ENCODE data around the gene PRSS27. TPM values are rescaled to one million over a fixed set of nuclear protein-coding genes. Genes with fewer than 3 reads are reported as not detected.

The PRSS27 gene
- total RNA-seq, 1 donor from 2014 or later = 0.30 TPM

- intact Hi-C loops (cut with DNase I) = no loop called here
- DNase-seq = no peak
- ATAC-seq (ENCODE audit: poor library complexity) = no peak
Observed at GRCh38 chr16:2713985-2714774, 5.8 kb downstream of the PRSS27 start.

GRCh38 chr16:2713523-2713922 lies 6.5 kb downstream of the PRSS27 start:
- ATAC-seq (ENCODE audit: poor library complexity) (no peak), DNase-seq (no peak)
- intact Hi-C loops (cut with DNase I) = no loop called here

GRCh38 chr16:2712546-2712945 lies 7.5 kb downstream of the PRSS27 start:
- ATAC-seq (ENCODE audit: poor library complexity) (no peak), DNase-seq (no peak)
- intact Hi-C loops (cut with DNase I) = no loop called here

GRCh38 chr16:2712063-2712441 lies 8.0 kb downstream of the PRSS27 start:
- intact Hi-C loops (cut with DNase I) = no loop called here

GRCh38 chr16:2711370-2712062 lies 8.5 kb downstream of the PRSS27 start:
- intact Hi-C loops (cut with DNase I) = no loop called here
- no peak for ATAC-seq (ENCODE audit: poor library complexity)
- DNase-seq = no peak

More at GRCh38 chr16:2712063-2712441, 8.0 kb downstream of the PRSS27 start:
- DNase-seq (no peak), ATAC-seq (ENCODE audit: poor library complexity) (no peak)

GRCh38 chr16:2710711-2711231 lies 9.3 kb downstream of the PRSS27 start:
- ATAC-seq (ENCODE audit: poor library complexity) = no peak
- no peak for DNase-seq
- intact Hi-C loops (cut with DNase I) = no loop called here

- intact Hi-C loops (cut with DNase I) = no loop called here
- DNase-seq = no peak
- ATAC-seq (ENCODE audit: poor library complexity) = no peak
Observed at GRCh38 chr16:2710021-2710710, 9.9 kb downstream of the PRSS27 start.

GRCh38 chr16:2709588-2709984 lies 10.4 kb downstream of the PRSS27 start:
- intact Hi-C loops (cut with DNase I) = no loop called here
- ATAC-seq (ENCODE audit: poor library complexity) = no peak
- DNase-seq = no peak

- DNase-seq (no peak), ATAC-seq (ENCODE audit: poor library complexity) (no peak)
- intact Hi-C loops (cut with DNase I) = no loop called here
Observed at GRCh38 chr16:2708955-2709587, 11.0 kb downstream of the PRSS27 start.

- ATAC-seq (ENCODE audit: poor library complexity) (no peak), DNase-seq (no peak)
- intact Hi-C loops (cut with DNase I) = no loop called here
Observed at GRCh38 chr16:2708290-2708639, 11.8 kb downstream of the PRSS27 start.

GRCh38 chr16:2707368-2708289 lies 12.4 kb downstream of the PRSS27 start:
- DNase-seq (no peak), ATAC-seq (ENCODE audit: poor library complexity) (no peak)
- intact Hi-C loops (cut with DNase I) = no loop called here

GRCh38 chr16:2706611-2707311 lies 13.3 kb downstream of the PRSS27 start:
- no peak for DNase-seq
- intact Hi-C loops (cut with DNase I) = no loop called here
- ATAC-seq (ENCODE audit: poor library complexity) = no peak

- ATAC-seq (ENCODE audit: poor library complexity) = no peak
- no peak for DNase-seq
- intact Hi-C loops (cut with DNase I) = no loop called here
Observed at GRCh38 chr16:2706085-2706484, 13.9 kb downstream of the PRSS27 start.

- DNase-seq (no peak), ATAC-seq (ENCODE audit: poor library complexity) (no peak)
- intact Hi-C loops (cut with DNase I) = no loop called here
Observed at GRCh38 chr16:2705351-2705750, 14.7 kb downstream of the PRSS27 start.

GRCh38 chr16:2704983-2705275 lies 15.1 kb downstream of the PRSS27 start:
- ATAC-seq (ENCODE audit: poor library complexity) (no peak), DNase-seq (no peak)
- intact Hi-C loops (cut with DNase I) = no loop called here

- DNase-seq (no peak), ATAC-seq (ENCODE audit: poor library complexity) (no peak)
- intact Hi-C loops (cut with DNase I) = no loop called here
Observed at GRCh38 chr16:2704166-2704982, 15.7 kb downstream of the PRSS27 start.

Data from Right ventricle myocardium superior (tissue), 1 donor.